SK-N-SH (cell line): ENCODE measurements around the gene SPATA13. TPM values are rescaled to one million over a fixed set of nuclear protein-coding genes. Genes with fewer than 3 reads are reported as not detected.

Experiments
- CTCF ChIA-PET: fragments of 300-600, 350-600 bp; formaldehyde crosslinking; extraction: SDS; loops from one replicate; lab custom pipeline; 2021; lab: Yijun Ruan, JAX
- POLR2A ChIA-PET: fragments of 350-600 bp; sonication (Branson Sonifier 250); formaldehyde crosslinking; extraction: SDS; loops from one replicate; lab custom pipeline; 2020; ENCODE audit warnings: antibody characterized with exemption, inconsistent platforms; lab: Yijun Ruan, JAX
- DNase-seq: peaks from one replicate; pipeline ENCODE4 v3.0.0; 2012
- H2AFZ ChIP-seq: fragments of 200-600 bp; sonication (generic); 2 replicates; pipeline ENCODE4 v1.8.1; 2016; ENCODE audit warnings: antibody characterized with exemption, mild to moderate bottlenecking, low read depth
- H3F3A ChIP-seq: fragments of 200-600 bp; sonication (generic); replicated peaks from 2 replicates; pipeline ENCODE3; 2016; ENCODE audit warnings: antibody characterized with exemption, mild to moderate bottlenecking; ENCODE audit not compliant: insufficient read depth
- H3K27ac ChIP-seq, 2 experiments: fragments of 200-500 bp in 1 of 2; fragments of 200-600 bp in 1 of 2; sonication (Bioruptor generic) in 1 of 2; sonication (generic), shearing (Covaris generic) in 1 of 2; 2 replicates each; pipeline versions ENCODE4 v1.5.1 to v1.6.1; 2014 to 2016; ENCODE audit warnings: low read depth in 2 of 2, inconsistent platforms in 1 of 2, low read length in 1 of 2, mild to moderate bottlenecking in 1 of 2, mixed read lengths in 1 of 2
- H3K27me3 ChIP-seq: fragments of 200-600 bp; sonication (generic), shearing (Covaris generic); 2 replicates; pipeline ENCODE4 v1.6.1; 2016; ENCODE audit warnings: mixed run types; ENCODE audit not compliant: insufficient read depth
- H3K36me3 ChIP-seq, 2 experiments: fragments of 200-500 bp in 1 of 2; fragments of 200-600 bp in 1 of 2; sonication (Bioruptor generic) in 1 of 2; sonication (generic) in 1 of 2; replicated peaks in 1 of 2; 2 replicates each; pipeline versions ENCODE3 to v1.5.1; 2014 to 2016; ENCODE audit warnings: low read length in 1 of 2, mild to moderate bottlenecking in 1 of 2; ENCODE audit not compliant: insufficient read depth in 2 of 2, control insufficient read depth in 1 of 2
- H3K4me1 ChIP-seq, 2 experiments: fragments of 200-500 bp in 1 of 2; fragments of 200-600 bp in 1 of 2; sonication (Bioruptor generic) in 1 of 2; sonication (generic), shearing (Covaris generic) in 1 of 2; 2 replicates each; pipeline versions ENCODE4 v1.5.1 to v1.6.1; 2014 to 2016; ENCODE audit warnings: low read depth in 1 of 2, low read length in 1 of 2, mixed run types in 1 of 2; ENCODE audit not compliant: insufficient read depth in 2 of 2, control insufficient read depth in 1 of 2
- H3K4me2 ChIP-seq: fragments of 200-600 bp; sonication (generic), shearing (Covaris generic); 2 replicates; pipeline ENCODE4 v1.6.1; 2017; ENCODE audit warnings: mixed run types
- H3K4me3 ChIP-seq, 2 experiments: fragments of 200-500 bp in 1 of 2; fragments of 200-600 bp in 1 of 2; sonication (Bioruptor generic) in 1 of 2; sonication (generic), shearing (Covaris generic) in 1 of 2; 2 replicates each; pipeline versions ENCODE4 v1.5.1 to v1.8.1; 2014 to 2016; ENCODE audit warnings: low read depth in 2 of 2, inconsistent platforms in 1 of 2, low read length in 1 of 2, mild to moderate bottlenecking in 1 of 2, mixed read lengths in 1 of 2, moderate library complexity in 1 of 2
- H3K79me2 ChIP-seq: fragments of 200-600 bp; sonication (generic); 2 replicates; pipeline ENCODE4 v1.8.1; 2017; ENCODE audit warnings: mild to moderate bottlenecking; ENCODE audit not compliant: insufficient read depth
- H3K9ac ChIP-seq: fragments of 200-600 bp; sonication (generic); 2 replicates; pipeline ENCODE4 v1.6.1; 2017; ENCODE audit warnings: mixed run types
- H3K9me2 ChIP-seq: fragments of 200-600 bp; sonication (generic); 2 replicates; pipeline ENCODE4 v1.6.1; 2017; ENCODE audit warnings: mixed run types
- H3K9me3 ChIP-seq: fragments of 200-600 bp; sonication (generic); 2 replicates; pipeline ENCODE4 v1.6.1; 2017; ENCODE audit warnings: mixed run types, mild to moderate bottlenecking, moderate library complexity
- H4K20me1 ChIP-seq: fragments of 200-600 bp; sonication (generic); 2 replicates; pipeline ENCODE4 v1.6.1; 2017; ENCODE audit warnings: mild to moderate bottlenecking, mixed run types; ENCODE audit not compliant: insufficient read depth
- EP300 ChIP-seq, 2 experiments: IDR thresholded peaks; 2 replicates each; pipeline versions ENCODE4 v1.4.0 to v1.6.1; 2012; ENCODE audit warnings: borderline replicate concordance in 1 of 2, low read depth in 1 of 2, low read length in 1 of 2
- FOXJ3 ChIP-seq: sonication (generic); formaldehyde crosslinking; IDR thresholded peaks from 2 replicates; pipeline ENCODE4 v1.5.1; 2020; ENCODE audit warnings: mild to moderate bottlenecking, missing genetic modification reagents
- GABPA ChIP-seq: IDR thresholded peaks from 2 replicates; pipeline ENCODE4 v1.4.0; 2012; ENCODE audit warnings: low read depth, mild to moderate bottlenecking
- JUND ChIP-seq: IDR thresholded peaks from 2 replicates; pipeline ENCODE4 v1.4.0; 2012
- NFIC ChIP-seq: IDR thresholded peaks from 2 replicates; pipeline ENCODE4 v1.4.0; 2012; ENCODE audit warnings: borderline replicate concordance
- PBX3 ChIP-seq: IDR thresholded peaks from 2 replicates; pipeline ENCODE4; 2012
- RCOR1 ChIP-seq: fragments of 150-350 bp; IDR thresholded peaks from 2 replicates; pipeline ENCODE4 v1.6.1; 2017; ENCODE audit warnings: antibody characterized with exemption, low read length
- RFX5 ChIP-seq: IDR thresholded peaks from 2 replicates; pipeline ENCODE4 v1.6.1; 2012; ENCODE audit warnings: mild to moderate bottlenecking, improper control_type of control experiment, low read length
- TAF1 ChIP-seq: IDR thresholded peaks from 2 replicates; pipeline ENCODE4 v1.6.1; 2012; ENCODE audit warnings: low read depth, mild to moderate bottlenecking, low read length, moderate library complexity, borderline replicate concordance
- TCF12 ChIP-seq: IDR thresholded peaks from 2 replicates; pipeline ENCODE4 v1.4.0; 2012
- TEAD4 ChIP-seq: IDR thresholded peaks from 2 replicates; pipeline ENCODE4 v1.4.0; 2012; ENCODE audit warnings: mild to moderate bottlenecking, borderline replicate concordance; ENCODE audit not compliant: insufficient read depth
- USF1 ChIP-seq: IDR thresholded peaks from 2 replicates; pipeline ENCODE4 v1.4.0; 2012; ENCODE audit warnings: low read depth, borderline replicate concordance
- USF2 ChIP-seq: fragments of 150-350 bp; IDR thresholded peaks from 2 replicates; pipeline ENCODE4 v1.6.1; 2017; ENCODE audit warnings: antibody characterized with exemption, low read length, low read depth, borderline replicate concordance
- YY1 ChIP-seq: IDR thresholded peaks from 2 replicates; pipeline ENCODE4 v1.4.0; 2012; ENCODE audit warnings: low read depth, mild to moderate bottlenecking
- ZBTB33 ChIP-seq: IDR thresholded peaks from 2 replicates; pipeline ENCODE4 v1.4.0; 2012; ENCODE audit warnings: low read depth, borderline replicate concordance
- WGBS: methylation state at CpG from one replicate; pipeline ENCODE4 v1.1.6; 2017; ENCODE audit warnings: low lambda C conversion rate; 5-methylcytosine and 5-hydroxymethylcytosine counted together
- polyA plus RNA-seq, 3 experiments: library from polyadenylated mRNA; depleted of rRNA; stranded (reverse); fragments of >200 nt; gene quantifications; 2 replicates each; pipeline ENCODE4 v1.2.3, GENCODE V29; 2012

Gene SPATA13
- polyA plus RNA-seq, 1 of the 3 experiments (the other 2 are of a cell fraction), result 4.3 TPM

- Histone ChIP-seq H3K27ac (no peak overlapping the region), H3K4me3 (no peak overlapping the region), H3K9ac (no peak overlapping the region), H3K79me2 (no peaks in the 10 kb centered on the region), H3K27me3 (no peaks in the 10 kb centered on the region), H3K36me3 (no peaks in the 10 kb centered on the region), H3K4me1 (no peaks in the 10 kb centered on the region; a peak in 1 of 4 replicates), H3F3A (no peaks in the 10 kb centered on the region), H3K9me3 (no peaks in the 10 kb centered on the region), H3K4me2 (no peak overlapping the region), H4K20me1 (no peaks in the 10 kb centered on the region), H3K9me2 (no peaks in the 10 kb centered on the region), H2AFZ (no peak overlapping the region)
- TF ChIP-seq FOXJ3 (CRISPR knock-in tag) (no peak), PBX3 (no peak), USF2 (no peak), TCF12 (no peak), GABPA (no peak), ZBTB33 (no peak), JUND (no peak), TEAD4 (no peak), RCOR1 (no peak), RFX5 (no peak), TAF1 (no peak), NFIC (no peak), EP300 (IDR thresholded peaks at IDR 0.05; ENCODE audit: borderline replicate concordance in 1 of 2, low read depth in 1 of 2, low read length in 1 of 2) (no peak), USF1 (no peak), YY1 (no peak)
- DNase-seq, result no peak
- WGBS, result 78% methylated on average over 10 of the region's 10 CpGs
- ChIA-PET POLR2A (no interaction called here), CTCF (interaction anchor here (0.9 to 2.0 kb wide), 2 partner anchors 16 to 141 kb away, joined by 3 to 5 read pairs; no protein-coding TSS in a partner anchor)
Observed at GRCh38 chr13:24254146-24254841, 93.8 kb downstream of the SPATA13 start.
